HCT116 (cell line): ENCODE measurements around the gene EDNRA.

Experiments
- CTCF ChIP-seq, 3 experiments: fragments of 200-600 bp in 1 of 3; sonication (generic) in 1 of 3; IDR thresholded peaks in 2 of 3; conservative IDR thresholded peaks in 1 of 3; 2 replicates each; pipeline ENCODE4 v1.5.1; 2012 to 2017; ENCODE audit warnings: low read depth in 2 of 3, low read length in 2 of 3, antibody characterized with exemption in 1 of 3, borderline replicate concordance in 1 of 3, control low read depth in 1 of 3, mild to moderate bottlenecking in 1 of 3, mixed read lengths in 1 of 3, mixed run types in 1 of 3, moderate library complexity in 1 of 3; ENCODE audit not compliant: insufficient read depth in 1 of 3
- YY1 ChIP-seq: IDR thresholded peaks from 2 replicates; pipeline ENCODE4 v1.6.1; 2011; ENCODE audit warnings: low read length, low read depth, moderate library complexity, mild to moderate bottlenecking; ENCODE audit not compliant: insufficient replicate concordance; ENCODE audit errors: extremely low read depth
- ZBTB33 ChIP-seq: IDR thresholded peaks from 2 replicates; pipeline ENCODE4 v1.6.1; 2011; ENCODE audit warnings: mild to moderate bottlenecking, low read length, moderate library complexity; ENCODE audit not compliant: insufficient replicate concordance; ENCODE audit errors: extremely low read depth
- TF ChIP-seq, protein P1 (sequence below): IDR thresholded peaks from 2 replicates; pipeline ENCODE4 v1.6.1; 2012
- TF ChIP-seq, protein P2 (sequence below): IDR thresholded peaks from 2 replicates; pipeline ENCODE4 v1.6.1; 2012

- TF ChIP-seq CTCF (IDR thresholded peaks at IDR 0.05 in 2 of 3, conservative IDR thresholded peaks at IDR 0.05 in 1 of 3; ENCODE audit: borderline replicate concordance in 1 of 3, insufficient read depth in 1 of 3, low read depth in 2 of 3, low read length in 2 of 3) = no peak
- TF ChIP-seq, protein P1, sequence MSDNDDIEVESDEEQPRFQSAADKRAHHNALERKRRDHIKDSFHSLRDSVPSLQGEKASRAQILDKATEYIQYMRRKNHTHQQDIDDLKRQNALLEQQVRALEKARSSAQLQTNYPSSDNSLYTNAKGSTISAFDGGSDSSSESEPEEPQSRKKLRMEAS = no peak
- TF ChIP-seq, protein P2, sequence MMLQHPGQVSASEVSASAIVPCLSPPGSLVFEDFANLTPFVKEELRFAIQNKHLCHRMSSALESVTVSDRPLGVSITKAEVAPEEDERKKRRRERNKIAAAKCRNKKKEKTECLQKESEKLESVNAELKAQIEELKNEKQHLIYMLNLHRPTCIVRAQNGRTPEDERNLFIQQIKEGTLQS = no peak
- no peak for TF ChIP-seq YY1
- TF ChIP-seq ZBTB33 = no peak
Measured at GRCh38 chr4:147477439-147477838, 3.5 kb upstream of the EDNRA start.
